GM19468 (cell line): ENCODE results near the gene GALNT16.
"Not testable (repeated sequence)": the region's sequence is repeated elsewhere in the genome, so short reads cannot be mapped to it uniquely, and the experiment has no call there.

ENCODE experiments used
- ATAC-seq: cut with Tn5 transposase; IDR thresholded peaks from one replicate; pipeline ENCODE4 v1.9.1; 2021; ENCODE audit warnings: mild to moderate bottlenecking, moderate library complexity, moderate number of reproducible peaks; ENCODE audit not compliant: unreplicated experiment; ENCODE audit errors: extremely low read depth

The GALNT16 gene

GRCh38 chr14:69259527-69260189, at the start of gene GALNT16:
TSS of gene GALNT16 (plus strand) at chr14:69260158. CDS start at chr14:69260291, 133 bp downstream.
- ATAC-seq = no peak

- no peak for ATAC-seq
Observed at GRCh38 chr14:69214393-69214792, 45.6 kb upstream of the GALNT16 start.

- ATAC-seq = not testable (repeated sequence)
Observed at GRCh38 chr14:69217663-69218062, 42.3 kb upstream of the GALNT16 start.

- ATAC-seq = no peak
Observed at GRCh38 chr14:69224946-69225345, 35.0 kb upstream of the GALNT16 start.

DNA sequence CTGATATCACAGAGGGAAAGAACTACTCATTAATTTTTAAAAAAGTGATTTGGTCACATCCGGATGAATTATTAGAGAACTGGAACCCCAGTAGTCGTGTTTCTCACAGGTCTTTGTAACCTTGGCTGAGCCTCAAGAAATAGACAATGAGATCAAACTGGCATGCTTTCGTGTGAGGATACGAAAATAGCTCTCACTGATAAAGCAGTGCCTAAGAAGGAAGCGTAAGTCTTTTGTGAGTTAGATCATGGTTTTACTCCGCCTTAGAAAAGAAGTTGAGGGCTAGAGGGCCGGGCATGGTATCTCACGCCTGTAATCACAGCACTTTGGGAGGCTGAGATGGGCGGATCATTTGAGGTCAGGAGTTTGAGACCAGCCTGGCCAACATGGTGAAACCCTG, 33.8 kb upstream of the GALNT16 start:
- ATAC-seq = no peak

- ATAC-seq = no peak
Observed at GRCh38 chr14:69226736-69227135, 33.2 kb upstream of the GALNT16 start.

DNA sequence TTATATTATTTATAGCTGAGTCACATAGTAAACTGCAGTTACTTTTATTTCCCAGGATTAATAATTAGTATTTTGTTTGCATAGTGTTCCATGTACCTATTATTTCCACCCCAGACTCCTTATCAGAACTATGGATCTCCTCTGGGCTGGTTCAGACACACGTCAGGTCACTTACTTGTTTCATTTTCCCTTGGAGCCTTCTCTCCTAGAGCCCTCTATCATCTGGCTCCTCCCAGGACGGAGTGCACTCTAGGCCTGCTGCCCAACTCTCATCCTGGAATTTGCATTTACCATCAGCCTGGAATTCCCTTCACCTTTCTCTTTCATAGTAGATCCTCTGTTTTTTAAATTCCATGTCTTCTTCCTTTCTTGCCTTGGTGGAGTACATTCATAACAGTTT, 28.5 kb upstream of the GALNT16 start:
- no peak for ATAC-seq

DNA sequence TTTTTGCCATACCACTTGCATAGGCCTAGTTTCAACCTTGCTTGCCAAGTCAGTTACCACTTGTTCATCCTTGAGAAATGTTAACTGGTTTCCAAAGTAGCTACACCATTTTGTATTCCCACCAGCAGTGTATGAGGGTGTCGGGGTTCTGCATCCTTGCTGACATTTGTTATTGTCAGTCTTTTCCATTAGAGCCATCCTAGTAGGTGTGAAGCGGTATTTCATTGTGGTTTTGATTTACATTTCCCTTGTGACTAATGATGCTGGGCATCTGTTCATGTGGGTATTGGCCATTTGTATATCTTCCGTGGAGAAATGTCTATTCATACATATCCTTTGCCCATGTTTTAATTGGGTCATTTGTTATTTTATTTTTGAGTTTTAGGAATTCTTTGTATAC, 27.6 kb upstream of the GALNT16 start:
- no peak for ATAC-seq

- ATAC-seq = no peak
Observed at GRCh38 chr14:69234106-69234505, 25.9 kb upstream of the GALNT16 start.

DNA sequence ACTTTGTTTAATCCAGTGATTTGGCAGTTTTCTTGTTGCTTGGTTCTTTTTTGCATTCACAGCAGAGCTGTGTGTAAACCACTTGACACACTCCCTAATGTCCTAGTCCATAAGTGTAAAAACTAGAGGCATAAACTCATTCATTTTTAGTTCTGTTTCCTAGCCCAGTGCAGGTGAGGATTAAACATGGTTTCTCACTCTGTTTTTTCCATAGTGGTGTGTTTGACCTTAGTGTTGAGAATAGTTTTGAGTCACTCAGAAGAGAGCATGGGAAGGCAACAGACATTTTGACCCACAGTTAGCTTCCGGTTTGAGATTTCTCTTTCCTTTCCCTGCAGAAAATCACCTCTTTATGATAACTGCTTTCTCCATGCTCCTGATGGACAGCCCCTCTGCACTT, 24.2 kb upstream of the GALNT16 start:
- no peak for ATAC-seq

- no peak for ATAC-seq
Observed at GRCh38 chr14:69237142-69237541, 22.8 kb upstream of the GALNT16 start.

DNA sequence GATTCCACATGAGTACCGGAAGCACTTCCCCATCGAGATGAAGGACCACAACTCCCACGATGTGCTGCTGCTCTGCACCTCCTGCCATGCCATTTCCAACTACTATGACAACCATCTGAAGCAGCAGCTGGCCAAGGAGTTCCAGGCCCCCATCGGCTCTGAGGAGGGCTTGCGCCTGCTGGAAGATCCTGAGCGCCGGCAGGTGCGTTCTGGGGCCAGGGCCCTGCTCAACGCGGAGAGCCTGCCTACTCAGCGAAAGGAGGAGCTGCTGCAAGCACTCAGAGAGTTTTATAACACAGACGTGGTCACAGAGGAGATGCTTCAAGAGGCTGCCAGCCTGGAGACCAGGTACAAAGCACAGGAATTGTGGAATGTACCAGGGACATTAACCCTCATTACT, 22.4 kb upstream of the GALNT16 start:
- no peak for ATAC-seq

DNA sequence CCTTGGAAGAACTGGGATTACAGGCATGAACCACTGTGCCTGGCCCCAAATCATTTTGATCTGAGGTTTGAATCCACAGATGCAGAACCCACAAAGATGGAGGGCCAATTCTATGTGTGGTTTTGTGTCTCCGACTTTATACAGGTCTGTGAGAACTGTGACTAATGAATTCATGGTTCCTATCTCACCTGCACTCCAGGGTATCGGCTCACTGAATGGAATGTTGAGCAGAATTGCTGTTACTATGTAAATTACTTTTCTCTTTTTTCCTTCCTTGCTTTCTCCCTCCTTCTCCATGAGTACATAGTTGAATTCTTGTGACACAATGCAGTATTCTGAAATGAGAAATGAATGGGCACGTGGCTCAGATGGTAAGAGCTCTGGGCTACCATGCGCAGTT, 21.1 kb upstream of the GALNT16 start:
- ATAC-seq = no peak

- no peak for ATAC-seq
Observed at GRCh38 chr14:69240527-69241173, 19.3 kb upstream of the GALNT16 start.

DNA sequence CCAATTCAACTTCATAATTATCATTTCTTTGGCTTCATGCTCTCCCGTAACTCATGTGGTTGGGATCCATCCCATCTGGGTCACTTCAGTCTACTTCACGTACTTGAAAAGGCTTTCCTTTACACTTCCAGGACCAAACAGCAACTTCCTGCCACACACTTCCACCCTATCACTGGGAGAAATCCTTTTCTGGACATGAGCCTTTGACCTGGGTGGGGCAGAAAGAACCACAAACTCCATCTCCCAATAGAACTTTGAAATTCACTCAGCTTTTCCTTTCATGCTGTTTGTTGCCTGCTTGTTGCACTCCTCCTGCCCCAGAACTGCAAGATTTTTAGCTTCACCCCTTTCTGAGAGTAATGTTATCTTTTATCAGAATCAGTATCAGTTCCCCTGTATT, 18.4 kb upstream of the GALNT16 start:
- no peak for ATAC-seq

DNA sequence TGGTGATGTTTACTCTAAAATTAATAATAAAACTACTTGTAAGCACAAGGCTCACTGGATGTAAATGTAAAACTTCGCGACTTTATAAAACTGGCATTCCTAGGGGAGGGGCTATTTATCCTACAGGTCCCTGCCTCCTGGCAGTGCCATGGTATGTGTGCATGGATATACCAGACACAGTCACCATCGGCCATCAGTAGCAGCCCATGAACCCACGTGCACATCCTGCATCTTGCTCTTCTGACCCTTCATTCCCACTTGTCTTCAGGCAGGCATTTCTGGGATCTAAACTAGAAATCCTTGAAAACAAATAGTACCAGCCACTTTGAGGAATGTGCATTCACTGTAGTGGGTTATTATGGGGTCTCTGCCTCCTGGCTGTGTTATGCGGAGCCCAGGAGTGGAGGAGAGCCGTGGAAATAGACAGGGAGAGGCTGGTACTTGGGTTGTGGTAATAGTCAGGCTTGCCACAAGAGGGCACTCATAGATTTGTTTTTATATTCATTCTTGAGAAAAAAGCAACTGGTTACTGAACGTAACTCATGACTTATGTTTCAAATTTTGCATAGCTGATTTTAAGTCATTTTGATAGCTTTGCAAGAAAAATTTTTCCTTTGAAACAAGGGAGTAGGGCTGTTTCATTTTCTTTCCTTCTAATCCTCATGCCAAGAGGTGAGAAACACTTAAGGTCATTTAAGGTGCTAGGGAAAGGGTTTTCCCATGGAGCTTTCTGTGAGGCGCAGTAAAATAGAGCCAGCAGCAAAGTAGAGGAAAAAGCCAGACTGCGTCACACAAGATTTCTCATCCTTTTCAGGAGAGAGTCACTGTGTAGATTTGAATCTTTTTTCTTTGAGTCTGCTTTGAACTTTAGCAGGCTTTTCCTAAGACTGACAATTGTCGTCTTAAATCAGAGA, 17.4 kb upstream of the GALNT16 start:
- ATAC-seq = no peak

- no peak for ATAC-seq
Observed at GRCh38 chr14:69244946-69245345, 15.0 kb upstream of the GALNT16 start.

GRCh38 chr14:69246331-69246730, 13.6 kb upstream of the GALNT16 start:
- ATAC-seq = no peak

DNA sequence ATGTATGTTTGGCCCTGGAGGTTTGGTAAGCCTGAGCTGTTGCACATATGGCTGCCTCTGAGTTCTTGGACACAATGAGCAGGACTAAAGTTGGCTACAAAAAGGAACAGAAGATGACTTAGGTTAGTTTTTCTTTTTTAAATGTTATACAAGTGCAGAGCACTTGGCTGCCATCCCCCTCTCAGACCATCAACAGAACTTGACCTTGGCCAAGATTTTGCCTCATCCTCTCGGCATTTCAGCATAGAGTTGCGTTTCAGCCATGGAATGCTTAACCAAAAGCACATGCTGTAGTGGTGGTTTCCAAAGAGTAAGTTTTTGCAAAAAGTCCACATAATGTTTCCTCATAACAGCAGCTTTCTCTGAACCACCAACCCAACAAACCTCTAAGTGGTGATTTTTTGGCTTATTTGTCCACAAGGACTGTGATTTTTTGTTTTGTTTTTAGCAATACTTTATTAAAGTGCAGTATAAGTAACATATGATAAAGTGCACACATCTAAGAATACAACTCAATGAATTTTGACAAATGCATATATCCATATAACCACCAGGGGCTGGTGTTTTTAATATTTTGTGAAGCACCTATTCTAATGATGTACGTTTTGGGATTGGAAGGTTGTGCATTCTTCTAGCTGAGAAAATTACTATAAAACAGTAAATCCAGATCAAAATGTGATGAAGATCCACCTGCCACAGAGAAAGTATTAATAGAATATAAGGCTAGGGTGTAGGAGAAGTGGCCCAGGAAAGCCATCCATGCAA, 12.1 kb upstream of the GALNT16 start:
- no peak for ATAC-seq

DNA sequence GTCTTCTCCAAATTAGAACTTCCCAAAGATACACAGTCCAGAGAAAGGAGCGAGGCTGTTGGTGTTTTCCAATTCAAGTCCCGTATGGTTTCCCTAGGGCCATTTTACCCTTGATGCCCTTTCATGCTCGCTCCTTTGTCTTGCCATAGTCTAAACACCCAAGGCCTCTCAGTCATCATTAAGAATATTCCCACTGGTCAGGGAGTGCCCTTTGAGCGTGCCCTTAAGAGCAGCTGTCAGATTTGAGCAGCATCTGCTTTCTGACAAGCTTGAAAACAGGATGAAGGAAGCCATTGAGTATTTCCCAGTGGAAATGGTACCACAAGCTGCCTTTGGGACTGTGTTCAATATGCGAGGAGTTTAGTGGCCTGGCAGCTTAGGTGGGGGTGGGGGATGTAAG, 10.4 kb upstream of the GALNT16 start:
- ATAC-seq = no peak
